ENCODE data around the gene GRAMD1C.
A peak's percentile ranks its signal among the peaks of the same experiment; 100 is the strongest.

Gene GRAMD1C

DNA sequence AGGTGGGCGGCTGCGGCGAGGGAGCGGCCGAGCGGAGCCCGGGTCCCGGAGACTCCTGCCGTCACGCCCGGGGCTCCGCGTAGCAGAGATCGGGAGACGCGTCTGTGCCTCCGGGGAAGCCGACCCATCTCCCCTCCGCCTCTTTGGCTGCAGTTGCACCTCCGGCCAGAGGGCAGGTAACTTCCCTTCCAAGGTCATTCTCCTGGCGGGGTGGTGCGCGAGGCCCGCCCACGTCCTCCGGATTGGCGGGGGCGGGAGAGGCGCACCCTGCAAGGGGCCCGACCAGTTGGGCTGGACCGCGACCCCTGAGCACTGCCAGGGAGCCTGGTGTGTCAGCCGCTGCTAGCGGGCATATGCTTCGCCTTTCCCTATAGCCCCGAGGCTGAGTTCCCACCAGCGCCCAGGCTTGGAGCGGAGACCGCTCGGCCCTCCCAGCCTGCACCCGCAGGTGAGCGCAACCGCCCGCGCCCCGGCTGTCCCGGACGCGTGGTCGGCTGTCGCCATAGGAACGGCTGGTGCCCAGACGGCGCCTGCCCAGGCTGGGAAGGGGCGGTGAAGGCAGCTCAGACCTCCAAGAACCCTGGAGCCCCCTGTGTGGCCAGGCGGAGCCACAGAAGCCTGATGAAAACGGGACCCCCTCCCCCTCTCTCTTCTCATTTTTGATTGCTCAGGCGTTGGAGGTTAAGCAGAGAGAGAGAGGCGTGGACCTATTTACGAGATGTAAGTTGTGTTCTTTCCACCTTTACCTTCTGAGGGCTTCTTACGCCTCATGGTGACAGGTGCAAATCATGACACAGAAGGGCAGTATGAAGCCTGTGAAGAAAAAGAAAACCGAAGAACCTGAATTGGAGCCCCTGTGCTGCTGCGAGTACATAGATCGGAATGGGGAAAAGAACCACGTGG is 109.7 kb downstream of the GRAMD1C start:
- DNase-seq (ENCODE audit: low read depth): no peak
- peak overlapping the region; percentile 66 for H3K4me3 ChIP-seq (ENCODE audit: low read depth, low read length)
- TF ChIP-seq, protein P1, sequence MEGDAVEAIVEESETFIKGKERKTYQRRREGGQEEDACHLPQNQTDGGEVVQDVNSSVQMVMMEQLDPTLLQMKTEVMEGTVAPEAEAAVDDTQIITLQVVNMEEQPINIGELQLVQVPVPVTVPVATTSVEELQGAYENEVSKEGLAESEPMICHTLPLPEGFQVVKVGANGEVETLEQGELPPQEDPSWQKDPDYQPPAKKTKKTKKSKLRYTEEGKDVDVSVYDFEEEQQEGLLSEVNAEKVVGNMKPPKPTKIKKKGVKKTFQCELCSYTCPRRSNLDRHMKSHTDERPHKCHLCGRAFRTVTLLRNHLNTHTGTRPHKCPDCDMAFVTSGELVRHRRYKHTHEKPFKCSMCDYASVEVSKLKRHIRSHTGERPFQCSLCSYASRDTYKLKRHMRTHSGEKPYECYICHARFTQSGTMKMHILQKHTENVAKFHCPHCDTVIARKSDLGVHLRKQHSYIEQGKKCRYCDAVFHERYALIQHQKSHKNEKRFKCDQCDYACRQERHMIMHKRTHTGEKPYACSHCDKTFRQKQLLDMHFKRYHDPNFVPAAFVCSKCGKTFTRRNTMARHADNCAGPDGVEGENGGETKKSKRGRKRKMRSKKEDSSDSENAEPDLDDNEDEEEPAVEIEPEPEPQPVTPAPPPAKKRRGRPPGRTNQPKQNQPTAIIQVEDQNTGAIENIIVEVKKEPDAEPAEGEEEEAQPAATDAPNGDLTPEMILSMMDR (conservative IDR thresholded peaks at IDR 0.05; ENCODE audit: low read depth, low read length): no peak

DNA sequence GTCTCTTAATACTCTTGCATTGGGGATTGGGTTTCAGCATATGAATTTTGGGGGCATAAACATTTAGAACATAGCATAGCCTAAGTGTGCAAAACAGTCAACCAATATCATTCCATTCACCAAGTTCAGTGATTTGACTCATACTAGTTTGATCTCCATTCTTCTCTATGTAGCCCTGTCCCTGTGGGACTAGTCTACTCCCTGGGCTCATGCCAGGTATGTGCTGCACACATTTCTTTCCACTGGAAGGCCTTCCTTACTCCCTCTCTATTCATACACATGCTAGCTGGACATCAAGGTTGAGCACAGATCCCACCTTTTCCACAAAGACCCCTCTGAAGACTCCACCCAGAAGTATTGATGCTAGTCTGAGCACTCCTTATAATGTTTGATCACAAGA is 114.3 kb downstream of the GRAMD1C start:
- DNase-seq (ENCODE audit: low read depth): peak; percentile 40
- no peak overlapping the region for H3K4me3 ChIP-seq (ENCODE audit: low read depth, low read length)
- TF ChIP-seq, protein P1 (conservative IDR thresholded peaks at IDR 0.05; ENCODE audit: low read depth, low read length): no peak

DNA sequence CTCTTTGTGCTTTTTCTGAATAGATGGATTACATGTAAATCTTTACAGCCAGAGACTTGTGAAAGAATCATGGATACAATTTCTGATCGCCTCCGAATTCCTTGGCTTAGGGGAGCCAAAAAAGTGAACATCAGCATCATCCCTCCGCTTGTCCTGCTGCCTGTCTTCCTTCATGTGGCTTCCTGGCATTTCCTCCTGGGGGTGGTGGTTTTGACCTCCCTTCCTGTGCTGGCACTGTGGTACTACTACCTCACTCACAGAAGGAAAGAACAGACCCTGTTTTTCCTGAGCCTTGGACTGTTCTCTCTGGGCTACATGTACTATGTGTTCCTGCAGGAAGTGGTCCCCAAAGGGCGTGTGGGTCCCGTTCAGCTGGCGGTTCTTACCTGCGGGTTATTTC is 115.1 kb downstream of the GRAMD1C start:
- TF ChIP-seq, protein P1 (conservative IDR thresholded peaks at IDR 0.05; ENCODE audit: low read depth, low read length): no peak
- no peak overlapping the region for H3K4me3 ChIP-seq (ENCODE audit: low read depth, low read length)
- peak; percentile 34 for DNase-seq (ENCODE audit: low read depth)

DNA sequence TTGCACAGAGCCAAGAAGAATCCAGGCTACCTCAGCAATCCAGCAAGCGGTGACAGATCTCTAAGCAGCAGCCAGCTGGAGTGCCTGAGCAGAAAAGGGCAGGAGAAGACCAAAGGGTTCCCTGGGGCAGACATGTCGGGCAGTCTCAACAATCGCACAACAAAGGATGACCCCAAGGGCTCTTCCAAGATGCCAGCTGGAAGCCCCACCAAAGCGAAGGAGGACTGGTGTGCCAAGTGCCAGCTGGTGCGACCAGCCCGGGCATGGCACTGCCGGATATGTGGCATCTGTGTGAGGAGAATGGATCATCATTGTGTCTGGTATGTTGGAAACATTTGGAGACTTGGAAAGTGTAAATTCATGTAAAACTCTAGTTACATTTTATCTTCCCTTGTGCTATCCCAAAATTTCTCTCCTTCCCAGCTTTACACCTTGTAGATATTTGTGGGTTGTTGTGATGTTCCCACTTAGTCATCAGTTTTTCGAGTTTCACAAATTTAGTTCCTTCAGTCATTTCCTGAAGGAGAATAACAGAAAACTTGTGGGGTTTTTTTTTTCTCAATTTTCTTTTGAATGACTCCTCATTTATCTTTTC is 115.6 kb downstream of the GRAMD1C start:
- DNase-seq (ENCODE audit: low read depth): no peak
- H3K4me3 ChIP-seq (ENCODE audit: low read depth, low read length): no peak overlapping the region
- TF ChIP-seq, protein P1 (conservative IDR thresholded peaks at IDR 0.05; ENCODE audit: low read depth, low read length): no peak

DNA sequence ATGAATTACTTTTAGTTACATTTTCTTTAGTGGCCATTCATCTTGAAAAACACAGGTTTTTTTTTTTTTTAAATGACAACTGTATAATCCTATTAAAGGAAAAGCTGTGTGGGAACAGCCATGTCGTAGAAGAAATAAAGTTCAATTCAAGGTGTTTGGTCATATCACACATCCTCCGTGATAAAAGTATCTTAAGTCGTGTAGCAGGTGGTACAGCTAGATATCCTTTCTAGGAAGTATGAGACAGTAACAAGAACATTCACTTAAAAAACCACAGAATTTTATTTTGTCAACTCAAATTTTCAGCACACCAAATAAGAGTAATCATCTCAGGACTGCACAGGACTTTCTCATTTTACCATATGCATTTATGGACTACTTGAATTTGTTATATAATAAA is 125.3 kb downstream of the GRAMD1C start:
- DNase-seq (ENCODE audit: low read depth): no peak
- TF ChIP-seq, protein P1 (conservative IDR thresholded peaks at IDR 0.05; ENCODE audit: low read depth, low read length): no peak

DNA sequence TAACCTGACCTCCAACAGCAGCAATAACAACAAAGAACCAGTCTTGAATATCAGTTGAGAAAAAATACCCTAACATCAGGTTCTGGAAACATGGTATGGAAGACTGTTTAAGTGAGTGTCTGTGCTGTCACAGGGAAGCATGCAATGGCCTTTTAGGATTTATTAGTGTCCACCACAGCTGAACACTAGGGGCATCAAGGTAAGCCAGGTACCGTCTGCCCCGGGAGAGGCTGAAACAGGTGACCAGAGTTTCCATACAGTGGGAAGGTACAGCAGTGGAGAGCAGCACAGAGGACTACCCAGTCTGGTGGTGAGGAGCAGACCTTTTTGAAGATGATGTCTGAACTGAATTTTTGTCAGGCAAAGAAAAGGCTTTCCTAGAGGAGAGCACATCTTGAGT is 127.6 kb downstream of the GRAMD1C start:
- TF ChIP-seq, protein P1 (conservative IDR thresholded peaks at IDR 0.05; ENCODE audit: low read depth, low read length): no peak
- no peak overlapping the region for H3K4me3 ChIP-seq (ENCODE audit: low read depth, low read length)
- no peak for DNase-seq (ENCODE audit: low read depth)

More for the DNA sequence above, 125.3 kb downstream of the GRAMD1C start:
- no peak overlapping the region for H3K4me3 ChIP-seq (ENCODE audit: low read depth, low read length)
